ENCODE data around the gene SCAND1. TPM values are rescaled to one million over a fixed set of nuclear protein-coding genes. Genes with fewer than 3 reads are reported as not detected.

The SCAND1 gene
- total RNA-seq, 1 experiment from 2014 or later = 56.6 TPM

DNA sequence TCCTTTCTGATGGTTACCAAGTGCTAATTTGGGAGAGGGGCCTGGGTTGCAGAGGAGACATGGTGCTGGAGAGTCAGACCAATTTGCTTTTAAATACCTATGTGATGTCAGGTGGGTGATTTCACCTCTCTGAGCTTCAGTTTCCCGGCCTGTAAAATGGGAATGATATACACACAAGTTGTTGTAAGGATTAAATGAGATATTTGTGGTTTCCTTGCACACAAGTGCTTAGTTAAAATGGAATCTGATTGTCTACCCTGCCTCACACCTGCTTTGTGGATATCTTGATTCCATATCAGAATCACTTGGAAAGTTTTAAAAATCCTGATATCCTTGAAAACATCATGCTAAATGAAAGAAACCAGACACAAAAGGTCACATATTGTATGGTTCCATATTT is 44.5 kb downstream of the SCAND1 start:
- POLR2A ChIA-PET (ENCODE audit: unreplicated experiment) = interaction anchor here (0.7 kb wide), 1 partner anchor 14 kb away, joined by 3 read pairs; no protein-coding TSS in a partner anchor
- no peaks in the 10 kb centered on the region for H3K9me3 ChIP-seq (ENCODE audit: insufficient read depth, low read depth)
- CTCF ChIA-PET = interaction anchor here (0.6 kb wide), 1 partner anchor 172 kb away, joined by 11 read pairs; no protein-coding TSS in a partner anchor
- no peak overlapping the region for H3K4me3 ChIP-seq
- no peaks in the 10 kb centered on the region for H3K9me2 ChIP-seq (ENCODE audit: insufficient read depth)
- no peak overlapping the region for H3K27ac ChIP-seq
- H3F3A ChIP-seq (ENCODE audit: insufficient read depth, low read depth) = no peaks in the 10 kb centered on the region
- no peaks in the 10 kb centered on the region for H3K27me3 ChIP-seq (ENCODE audit: insufficient read depth, low read depth)
- no peak for TF ChIP-seq EZH2 (IDR thresholded peaks at IDR 0.05; ENCODE audit: low read depth)
- TF ChIP-seq, protein P1, sequence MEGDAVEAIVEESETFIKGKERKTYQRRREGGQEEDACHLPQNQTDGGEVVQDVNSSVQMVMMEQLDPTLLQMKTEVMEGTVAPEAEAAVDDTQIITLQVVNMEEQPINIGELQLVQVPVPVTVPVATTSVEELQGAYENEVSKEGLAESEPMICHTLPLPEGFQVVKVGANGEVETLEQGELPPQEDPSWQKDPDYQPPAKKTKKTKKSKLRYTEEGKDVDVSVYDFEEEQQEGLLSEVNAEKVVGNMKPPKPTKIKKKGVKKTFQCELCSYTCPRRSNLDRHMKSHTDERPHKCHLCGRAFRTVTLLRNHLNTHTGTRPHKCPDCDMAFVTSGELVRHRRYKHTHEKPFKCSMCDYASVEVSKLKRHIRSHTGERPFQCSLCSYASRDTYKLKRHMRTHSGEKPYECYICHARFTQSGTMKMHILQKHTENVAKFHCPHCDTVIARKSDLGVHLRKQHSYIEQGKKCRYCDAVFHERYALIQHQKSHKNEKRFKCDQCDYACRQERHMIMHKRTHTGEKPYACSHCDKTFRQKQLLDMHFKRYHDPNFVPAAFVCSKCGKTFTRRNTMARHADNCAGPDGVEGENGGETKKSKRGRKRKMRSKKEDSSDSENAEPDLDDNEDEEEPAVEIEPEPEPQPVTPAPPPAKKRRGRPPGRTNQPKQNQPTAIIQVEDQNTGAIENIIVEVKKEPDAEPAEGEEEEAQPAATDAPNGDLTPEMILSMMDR (conservative IDR thresholded peaks at IDR 0.05) = no peak
- H3K4me2 ChIP-seq = no peak overlapping the region
- 0 out of 2 replicates have a peak, but pooled peaks cover 6% of the 10 kb centered on the region for H3K36me3 ChIP-seq (ENCODE audit: low read depth)
- no peaks in the 10 kb centered on the region for H3K4me1 ChIP-seq (replicated peaks; ENCODE audit: insufficient read depth)
- H4K20me1 ChIP-seq (ENCODE audit: insufficient read depth) = no peaks in the 10 kb centered on the region
- no TSS peak for BruUV-seq (replicated peaks)
- no peak for DNase-seq
- no peak overlapping the region for H2AFZ ChIP-seq
- intact Hi-C loops (cut with micrococcal nuclease; ENCODE audit: unreplicated experiment) = no loop called here
- no peaks in the 10 kb centered on the region for H3K79me2 ChIP-seq (ENCODE audit: low read depth)

DNA sequence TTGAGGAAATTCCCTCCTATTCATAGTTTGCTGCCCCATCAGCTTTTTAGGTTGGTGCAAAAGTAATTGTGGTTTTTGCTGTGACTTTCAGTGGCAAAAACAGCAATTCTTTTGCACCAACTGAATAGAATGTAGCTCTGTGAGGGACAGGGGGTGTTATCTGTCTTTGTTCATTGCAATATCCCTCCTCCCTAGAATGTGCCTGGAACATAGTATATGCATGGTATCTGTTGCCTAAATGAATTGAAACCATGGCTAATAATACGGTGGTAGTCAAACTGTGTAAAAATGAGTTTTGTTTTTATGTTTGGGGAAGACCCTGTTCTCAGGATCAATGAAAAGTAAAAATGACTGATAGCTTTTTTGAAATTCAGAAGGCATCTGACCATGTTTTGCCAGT is 45.1 kb downstream of the SCAND1 start:
- POLR2A ChIA-PET (ENCODE audit: unreplicated experiment) = interaction anchor here (0.7 kb wide), 1 partner anchor 13 kb away, joined by 3 read pairs; no protein-coding TSS in a partner anchor
- no peaks in the 10 kb centered on the region for H3K9me2 ChIP-seq (ENCODE audit: insufficient read depth)
- no peak for DNase-seq
- H3F3A ChIP-seq (ENCODE audit: insufficient read depth, low read depth) = no peaks in the 10 kb centered on the region
- H3K27me3 ChIP-seq (ENCODE audit: insufficient read depth, low read depth) = no peaks in the 10 kb centered on the region
- no peak for TF ChIP-seq EZH2 (IDR thresholded peaks at IDR 0.05; ENCODE audit: low read depth)
- TF ChIP-seq, protein P1 (conservative IDR thresholded peaks at IDR 0.05) = no peak
- no peak overlapping the region for H3K4me3 ChIP-seq
- 0 out of 2 replicates have a peak, but pooled peaks cover 5% of the 10 kb centered on the region for H3K36me3 ChIP-seq (ENCODE audit: low read depth)
- BruUV-seq (replicated peaks) = no TSS peak
- H3K9me3 ChIP-seq (ENCODE audit: insufficient read depth, low read depth) = no peaks in the 10 kb centered on the region
- H2AFZ ChIP-seq = no peak overlapping the region
- no peaks in the 10 kb centered on the region for H3K79me2 ChIP-seq (ENCODE audit: low read depth)
- H3K4me2 ChIP-seq = no peak overlapping the region
- CTCF ChIA-PET = no interaction called here
- no peak overlapping the region for H3K27ac ChIP-seq
- intact Hi-C loops (cut with micrococcal nuclease; ENCODE audit: unreplicated experiment) = no loop called here
- no peaks in the 10 kb centered on the region for H3K4me1 ChIP-seq (replicated peaks; ENCODE audit: insufficient read depth)
- no peaks in the 10 kb centered on the region for H4K20me1 ChIP-seq (ENCODE audit: insufficient read depth)

DNA sequence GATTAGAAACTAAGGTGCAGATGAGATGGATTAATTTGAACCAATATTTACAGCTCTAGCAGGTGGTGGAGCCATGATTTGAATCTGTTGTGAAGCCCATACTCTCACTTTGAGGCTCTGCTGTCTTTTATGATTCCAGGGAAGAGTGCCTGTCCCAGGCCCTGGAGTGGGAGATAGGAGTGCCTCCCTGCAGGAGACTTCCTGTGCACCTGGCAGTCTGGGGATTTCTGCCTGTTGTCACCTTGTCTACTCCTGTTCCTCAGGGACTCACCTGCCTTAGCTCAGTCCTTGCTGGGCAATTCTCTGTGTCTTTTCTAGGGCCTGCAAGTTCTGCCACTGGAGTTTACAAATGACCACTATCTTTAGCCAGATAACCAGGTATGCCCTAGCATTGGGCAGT is 46.3 kb downstream of the SCAND1 start:
- Histone ChIP-seq H3K4me3 (no peak overlapping the region), H3K9me3 (ENCODE audit: insufficient read depth, low read depth) (no peaks in the 10 kb centered on the region), H4K20me1 (ENCODE audit: insufficient read depth) (no peaks in the 10 kb centered on the region), H3K27ac (no peak overlapping the region), H3K79me2 (ENCODE audit: low read depth) (no peaks in the 10 kb centered on the region), H3K36me3 (ENCODE audit: low read depth) (no peaks in the 10 kb centered on the region), H3K4me1 (replicated peaks; ENCODE audit: insufficient read depth) (peaks cover 2% of the 10 kb centered on the region; the same call in 1 of the 2 replicates), H3K9me2 (ENCODE audit: insufficient read depth) (no peaks in the 10 kb centered on the region), H3F3A (ENCODE audit: insufficient read depth, low read depth) (no peaks in the 10 kb centered on the region), H3K27me3 (ENCODE audit: insufficient read depth, low read depth) (no peaks in the 10 kb centered on the region), H2AFZ (no peak overlapping the region), H3K4me2 (no peak overlapping the region)
- POLR2A ChIA-PET (ENCODE audit: unreplicated experiment) = no interaction called here
- intact Hi-C loops (cut with micrococcal nuclease; ENCODE audit: unreplicated experiment) = no loop called here
- TF ChIP-seq, protein P1 (conservative IDR thresholded peaks at IDR 0.05) = no peak
- TF ChIP-seq EZH2 (IDR thresholded peaks at IDR 0.05; ENCODE audit: low read depth) = no peak
- no TSS peak for BruUV-seq (replicated peaks)
- CTCF ChIA-PET = no interaction called here
- DNase-seq = no peak

All from PC-9 (cell line).